ENCODE measurements around the gene TTC39C.

TTC39C gene

DNA sequence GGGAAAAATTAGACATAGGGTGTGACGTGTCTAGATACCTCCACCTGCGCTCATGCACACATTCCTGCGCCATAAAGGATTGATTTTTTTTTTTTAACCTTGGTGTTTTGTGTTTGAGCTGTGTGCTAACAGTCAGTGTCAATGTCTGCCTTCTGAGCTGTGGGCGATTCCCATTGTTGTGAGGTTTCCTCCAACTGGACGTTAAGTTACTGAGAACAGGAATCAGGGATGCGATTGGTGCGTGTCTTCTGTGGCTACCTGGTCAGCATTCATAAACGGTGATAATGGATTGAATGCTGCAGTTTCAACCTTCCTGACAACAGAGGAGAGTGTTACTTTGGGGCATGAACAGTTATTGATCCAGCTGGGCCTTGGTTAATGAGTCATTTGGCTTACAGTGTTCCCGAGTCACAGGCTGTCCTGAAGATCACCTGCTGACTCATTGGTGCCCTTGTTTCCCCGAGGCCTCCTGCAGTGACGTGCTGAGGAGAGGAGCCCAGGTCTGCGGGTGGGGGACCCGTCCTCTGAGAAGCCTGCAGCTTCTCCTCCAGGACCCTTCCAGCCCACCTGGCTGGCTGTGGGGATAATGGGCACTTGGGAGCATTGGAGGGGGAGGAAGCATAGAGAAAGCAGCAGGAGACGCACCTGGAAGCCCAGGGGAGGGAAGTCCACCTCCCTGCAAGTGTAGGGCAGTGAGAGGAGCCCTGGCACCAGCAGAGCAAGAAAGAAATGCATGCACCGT is 98.5 kb downstream of the TTC39C start:
- Histone ChIP-seq H3K9me3 (ENCODE audit: insufficient read depth, low read length) (no peaks in the 10 kb centered on the region), H3K9ac (ENCODE audit: low read length) (no peak overlapping the region)

DNA sequence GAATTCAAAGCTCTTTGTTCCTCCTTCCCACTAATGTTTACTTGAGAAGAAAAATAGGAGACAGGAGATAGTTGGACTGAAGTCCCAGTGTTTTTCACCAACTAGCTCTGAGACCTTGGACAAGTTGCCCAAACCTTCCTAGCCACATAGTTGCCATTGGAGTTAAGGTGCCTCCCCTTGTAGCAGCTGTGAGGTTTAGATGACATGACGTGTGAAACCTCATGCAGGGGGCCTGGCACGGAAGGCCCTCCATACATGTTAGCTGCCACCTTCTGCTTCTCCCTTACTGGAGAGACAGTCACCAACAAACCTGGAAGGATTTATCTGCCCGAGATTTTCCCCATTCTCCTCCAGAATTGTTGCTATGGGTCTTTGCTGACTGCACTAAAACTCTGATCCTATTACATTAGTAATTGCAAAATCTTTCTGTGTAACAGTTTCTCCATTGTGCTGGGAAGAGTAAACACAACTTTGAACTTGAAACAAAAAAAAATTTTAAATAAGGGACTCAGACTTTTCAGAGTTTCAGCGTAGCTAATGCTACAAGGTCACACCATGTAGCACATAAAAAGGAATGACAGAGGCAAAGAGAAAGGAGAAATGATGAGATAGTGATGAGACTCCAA is 100.5 kb downstream of the TTC39C start:
- Histone ChIP-seq H3K27ac (ENCODE audit: low read length) (no peak overlapping the region), H3K9ac (ENCODE audit: low read length) (no peak overlapping the region), H3K9me3 (ENCODE audit: insufficient read depth, low read length) (no peaks in the 10 kb centered on the region)

More for the DNA sequence above, 98.5 kb downstream of the TTC39C start:
- no peaks in the 10 kb centered on the region for H3K4me1 ChIP-seq (ENCODE audit: low read length)
- H3K36me3 ChIP-seq (replicated peaks; ENCODE audit: low read depth, low read length) = peaks cover 12% of the 10 kb centered on the region
- no peak overlapping the region for H3K27ac ChIP-seq (ENCODE audit: low read length)
- H3K79me2 ChIP-seq (ENCODE audit: low read length) = no peaks in the 10 kb centered on the region
- H3K4me3 ChIP-seq (ENCODE audit: low read length) = no peak overlapping the region
- TF ChIP-seq EZH2phosphoT487 (IDR thresholded peaks at IDR 0.05; ENCODE audit: low read depth) = no peak
- TF ChIP-seq, protein P1, sequence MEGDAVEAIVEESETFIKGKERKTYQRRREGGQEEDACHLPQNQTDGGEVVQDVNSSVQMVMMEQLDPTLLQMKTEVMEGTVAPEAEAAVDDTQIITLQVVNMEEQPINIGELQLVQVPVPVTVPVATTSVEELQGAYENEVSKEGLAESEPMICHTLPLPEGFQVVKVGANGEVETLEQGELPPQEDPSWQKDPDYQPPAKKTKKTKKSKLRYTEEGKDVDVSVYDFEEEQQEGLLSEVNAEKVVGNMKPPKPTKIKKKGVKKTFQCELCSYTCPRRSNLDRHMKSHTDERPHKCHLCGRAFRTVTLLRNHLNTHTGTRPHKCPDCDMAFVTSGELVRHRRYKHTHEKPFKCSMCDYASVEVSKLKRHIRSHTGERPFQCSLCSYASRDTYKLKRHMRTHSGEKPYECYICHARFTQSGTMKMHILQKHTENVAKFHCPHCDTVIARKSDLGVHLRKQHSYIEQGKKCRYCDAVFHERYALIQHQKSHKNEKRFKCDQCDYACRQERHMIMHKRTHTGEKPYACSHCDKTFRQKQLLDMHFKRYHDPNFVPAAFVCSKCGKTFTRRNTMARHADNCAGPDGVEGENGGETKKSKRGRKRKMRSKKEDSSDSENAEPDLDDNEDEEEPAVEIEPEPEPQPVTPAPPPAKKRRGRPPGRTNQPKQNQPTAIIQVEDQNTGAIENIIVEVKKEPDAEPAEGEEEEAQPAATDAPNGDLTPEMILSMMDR (IDR thresholded peaks at IDR 0.05; ENCODE audit: low read depth, low read length) = no peak
- H2AFZ ChIP-seq (ENCODE audit: low read depth, low read length) = no peak overlapping the region
- no peak overlapping the region for H3K4me2 ChIP-seq (ENCODE audit: low read length)
- H4K20me1 ChIP-seq (ENCODE audit: insufficient read depth, low read length) = 0 out of 2 replicates have a peak, but pooled peaks cover 1% of the 10 kb centered on the region
- H3K27me3 ChIP-seq (ENCODE audit: low read depth, low read length) = no peaks in the 10 kb centered on the region

DNA sequence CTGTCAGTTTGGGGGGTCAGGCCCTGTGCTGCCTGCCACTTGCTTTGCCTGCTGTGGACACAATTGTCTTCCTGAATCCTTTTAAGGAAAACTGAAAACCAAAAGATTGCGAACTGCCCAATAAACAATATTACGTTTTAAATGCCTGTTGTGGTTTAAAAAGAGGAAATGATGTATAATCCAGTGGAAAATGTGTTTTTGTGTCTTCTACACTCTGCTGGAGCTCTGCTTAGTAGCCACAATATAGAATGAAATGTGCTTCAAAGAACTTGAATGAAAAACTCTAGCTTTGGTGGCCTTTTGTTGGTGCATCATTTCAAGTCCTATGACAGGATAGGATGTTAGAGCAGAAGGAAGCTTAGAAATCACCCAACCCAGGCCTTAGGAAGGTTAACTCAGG is 101.1 kb downstream of the TTC39C start:
- Histone ChIP-seq H3K27ac (ENCODE audit: low read length) (no peak overlapping the region), H2AFZ (ENCODE audit: low read depth, low read length) (no peak overlapping the region), H3K4me1 (ENCODE audit: low read length) (no peaks in the 10 kb centered on the region), H4K20me1 (ENCODE audit: insufficient read depth, low read length) (no peaks in the 10 kb centered on the region), H3K4me3 (ENCODE audit: low read length) (no peak overlapping the region), H3K36me3 (replicated peaks; ENCODE audit: low read depth, low read length) (peaks cover 22% of the 10 kb centered on the region), H3K4me2 (ENCODE audit: low read length) (no peak overlapping the region), H3K9ac (ENCODE audit: low read length) (no peak overlapping the region), H3K9me3 (ENCODE audit: insufficient read depth, low read length) (no peaks in the 10 kb centered on the region), H3K27me3 (ENCODE audit: low read depth, low read length) (no peaks in the 10 kb centered on the region), H3K79me2 (ENCODE audit: low read length) (no peaks in the 10 kb centered on the region)
- TF ChIP-seq EZH2phosphoT487 (IDR thresholded peaks at IDR 0.05; ENCODE audit: low read depth) = no peak
- TF ChIP-seq, protein P1 (IDR thresholded peaks at IDR 0.05; ENCODE audit: low read depth, low read length) = no peak

More for the DNA sequence above, 100.5 kb downstream of the TTC39C start:
- Histone ChIP-seq H3K4me1 (ENCODE audit: low read length) (no peaks in the 10 kb centered on the region), H3K79me2 (ENCODE audit: low read length) (no peaks in the 10 kb centered on the region), H4K20me1 (ENCODE audit: insufficient read depth, low read length) (no peaks in the 10 kb centered on the region), H3K4me3 (ENCODE audit: low read length) (no peak overlapping the region), H3K4me2 (ENCODE audit: low read length) (no peak overlapping the region), H3K36me3 (replicated peaks; ENCODE audit: low read depth, low read length) (peaks cover 16% of the 10 kb centered on the region), H3K27me3 (ENCODE audit: low read depth, low read length) (no peaks in the 10 kb centered on the region), H2AFZ (ENCODE audit: low read depth, low read length) (no peak overlapping the region)
- no peak for TF ChIP-seq EZH2phosphoT487 (IDR thresholded peaks at IDR 0.05; ENCODE audit: low read depth)
- TF ChIP-seq, protein P1 (IDR thresholded peaks at IDR 0.05; ENCODE audit: low read depth, low read length) = no peak

DNA sequence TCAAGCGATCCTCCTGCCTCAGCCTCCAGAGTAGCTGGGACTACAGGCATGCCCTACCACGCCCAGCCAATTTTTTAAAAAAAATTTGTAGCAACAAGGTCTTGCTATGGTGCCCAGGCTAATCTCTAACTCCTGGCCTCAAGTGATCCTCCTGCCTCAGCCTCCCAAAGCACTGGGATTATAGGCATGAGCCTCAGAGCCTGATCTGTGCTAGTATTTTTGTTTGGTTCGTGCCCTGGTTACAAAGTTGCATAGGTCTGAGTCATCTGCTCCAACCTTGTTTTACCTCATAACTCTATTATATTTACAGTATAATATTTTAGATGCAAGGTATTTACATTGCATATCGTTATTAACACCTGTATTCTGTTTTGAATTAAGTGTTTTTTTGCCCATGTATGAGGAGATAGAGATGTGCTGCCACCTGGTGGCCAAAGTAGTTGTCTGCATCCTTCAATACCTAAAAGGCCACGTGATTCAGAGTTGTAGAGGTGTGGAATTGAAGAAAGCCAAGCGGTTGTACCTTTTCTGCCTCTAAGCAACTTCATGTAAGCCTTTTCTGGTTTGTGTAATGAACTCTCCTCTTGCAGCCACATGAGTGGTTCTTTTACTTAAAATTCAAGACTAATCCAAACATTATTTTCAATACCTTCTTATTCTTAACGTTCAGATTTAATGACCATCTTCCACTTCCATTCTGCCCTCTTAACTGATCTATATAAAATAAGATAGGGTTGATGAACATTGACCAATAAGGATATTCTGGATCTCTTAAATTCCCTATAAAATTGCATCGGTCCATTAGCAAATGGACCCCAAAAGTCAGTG is 104.4 kb downstream of the TTC39C start:
- Histone ChIP-seq H3K27ac (ENCODE audit: low read length) (no peak overlapping the region), H4K20me1 (ENCODE audit: insufficient read depth, low read length) (no peaks in the 10 kb centered on the region), H3K4me2 (ENCODE audit: low read length) (no peak overlapping the region), H3K79me2 (ENCODE audit: low read length) (no peaks in the 10 kb centered on the region), H2AFZ (ENCODE audit: low read depth, low read length) (no peak overlapping the region), H3K4me3 (ENCODE audit: low read length) (no peak overlapping the region), H3K9ac (ENCODE audit: low read length) (no peak overlapping the region), H3K9me3 (ENCODE audit: insufficient read depth, low read length) (no peaks in the 10 kb centered on the region), H3K27me3 (ENCODE audit: low read depth, low read length) (no peaks in the 10 kb centered on the region), H3K36me3 (replicated peaks; ENCODE audit: low read depth, low read length) (peaks cover 34% of the 10 kb centered on the region), H3K4me1 (ENCODE audit: low read length) (no peaks in the 10 kb centered on the region)
- TF ChIP-seq, protein P1 (IDR thresholded peaks at IDR 0.05; ENCODE audit: low read depth, low read length) = peak; percentile 87
- no peak for TF ChIP-seq EZH2phosphoT487 (IDR thresholded peaks at IDR 0.05; ENCODE audit: low read depth)
